A673 (cell line): ENCODE measurements around the gene DIP2A. TPM values are rescaled to one million over a fixed set of nuclear protein-coding genes. Genes with fewer than 3 reads are reported as not detected.

Experiments
- BruUV-seq: library from RNA; stranded (reverse); fragments of 400-500 nt; replicated peaks from 2 replicates; lab custom pipeline; 2021; lab: Mats Ljungman, UMichigan
- CTCF ChIA-PET: fragments of 300-600 bp; sonication (Branson Sonifier 250); formaldehyde crosslinking; loops from one replicate; lab custom pipeline; 2022; ENCODE audit warnings: antibody characterized with exemption; lab: Charles Lee
- POLR2A ChIA-PET: fragments of 300-600 bp; sonication (Branson Sonifier 250); formaldehyde crosslinking; loops from one replicate; lab custom pipeline; 2022; ENCODE audit warnings: antibody characterized with exemption; ENCODE audit not compliant: low non-redundant PET; lab: Charles Lee
- DNase-seq: peaks from one replicate; pipeline ENCODE4 v3.0.0-alpha.2; 2015; ENCODE audit warnings: low spot score
- H3K27ac ChIP-seq: fragments of 200-600 bp; sonication (generic); 2 replicates; pipeline ENCODE4 v1.5.1; 2016; ENCODE audit warnings: mixed run types, low read depth, mild to moderate bottlenecking, mixed read lengths, antibody characterized with exemption, low read length; ENCODE audit not compliant: poor library complexity, severe bottlenecking
- H3K27me3 ChIP-seq: fragments of 200-600 bp; sonication (generic); replicated peaks from 2 replicates; pipeline ENCODE4 v1.6.1; 2017; ENCODE audit warnings: mixed run types, low read depth, mild to moderate bottlenecking, mixed read lengths, antibody characterized with exemption, low read length; ENCODE audit not compliant: insufficient read depth, poor library complexity
- H3K36me3 ChIP-seq: fragments of 200-600 bp; sonication (generic); 2 replicates; pipeline ENCODE4 v1.6.1; 2016; ENCODE audit warnings: mixed run types, mild to moderate bottlenecking, mixed read lengths, antibody characterized with exemption, low read length; ENCODE audit not compliant: insufficient read depth, poor library complexity, severe bottlenecking
- H3K4me1 ChIP-seq: fragments of 200-600 bp; sonication (generic); 2 replicates; pipeline ENCODE4 v1.6.1; 2017; ENCODE audit warnings: mixed run types, mild to moderate bottlenecking, mixed read lengths, antibody characterized with exemption, low read length; ENCODE audit not compliant: insufficient read depth, poor library complexity, severe bottlenecking
- H3K4me3 ChIP-seq: fragments of 200-600 bp; sonication (generic); 2 replicates; pipeline ENCODE4 v1.5.1; 2016; ENCODE audit warnings: low read depth, mixed run types, mild to moderate bottlenecking, mixed read lengths, low read length; ENCODE audit not compliant: poor library complexity, severe bottlenecking
- H3K9me3 ChIP-seq: fragments of 200-600 bp; sonication (generic); 2 replicates; pipeline ENCODE4 v1.6.1; 2016; ENCODE audit warnings: mixed run types, low read depth, mild to moderate bottlenecking, mixed read lengths, antibody characterized with exemption, low read length; ENCODE audit not compliant: poor library complexity, severe bottlenecking
- EZH2 ChIP-seq: fragments of 200-600 bp; sonication (generic); IDR thresholded peaks from 2 replicates; pipeline ENCODE4 v1.6.1; 2017; ENCODE audit warnings: borderline replicate concordance, low read depth, mild to moderate bottlenecking, mixed read lengths, antibody characterized with exemption, low read length; ENCODE audit not compliant: poor library complexity, severe bottlenecking
- intact Hi-C: fragments of 100-400 bp; cut with micrococcal nuclease; formaldehyde crosslinking; loops from one replicate; pipeline ENCODE4 v1.10.0; 2022; ENCODE audit not compliant: unreplicated experiment
- total RNA-seq: library from RNA; stranded (reverse); gene quantifications from 2 replicates; pipeline ENCODE4 v1.2.3, GENCODE V29; 2021
- TF ChIP-seq, protein P1 (sequence below): fragments of 300-800, 200-600 bp; sonication (generic); conservative IDR thresholded peaks from 2 replicates; pipeline ENCODE4 v1.5.1; 2017; ENCODE audit warnings: low read depth, mild to moderate bottlenecking, antibody characterized with exemption, low read length, moderate library complexity, mixed read lengths

Gene DIP2A
- total RNA-seq, 1 experiment from 2014 or later = 37.3 TPM

DNA sequence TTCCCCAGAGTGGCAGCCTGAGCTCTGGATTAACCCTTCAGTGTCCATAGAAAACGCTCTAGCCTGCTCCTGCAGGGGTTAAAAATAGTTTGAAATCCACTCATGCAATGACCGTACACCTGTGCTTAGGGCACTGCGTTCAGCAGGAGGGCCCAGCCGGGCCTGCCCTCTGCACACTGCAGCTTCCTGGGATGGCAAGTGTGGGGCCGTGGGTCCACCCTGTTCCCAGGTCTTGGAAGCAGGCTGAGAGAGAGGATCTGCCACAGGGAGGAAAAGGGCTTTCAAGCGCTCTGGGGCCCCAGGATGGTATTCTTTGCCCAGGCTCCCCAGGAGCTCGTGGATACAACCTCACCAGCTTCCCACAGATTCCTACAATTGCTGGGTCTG lies 147.7 kb downstream of the DIP2A start:
- POLR2A ChIA-PET = no interaction called here
- BruUV-seq = no TSS peak
- intact Hi-C loops = no loop called here
- no peak overlapping the region for H3K27ac ChIP-seq
- H3K27me3 ChIP-seq = no peaks in the 10 kb centered on the region
- H3K9me3 ChIP-seq = no peaks in the 10 kb centered on the region
- no peak for DNase-seq
- CTCF ChIA-PET = no interaction called here
- no peaks in the 10 kb centered on the region for H3K36me3 ChIP-seq
- no peak overlapping the region for H3K4me3 ChIP-seq
- TF ChIP-seq EZH2 = no peak
- TF ChIP-seq, protein P1, sequence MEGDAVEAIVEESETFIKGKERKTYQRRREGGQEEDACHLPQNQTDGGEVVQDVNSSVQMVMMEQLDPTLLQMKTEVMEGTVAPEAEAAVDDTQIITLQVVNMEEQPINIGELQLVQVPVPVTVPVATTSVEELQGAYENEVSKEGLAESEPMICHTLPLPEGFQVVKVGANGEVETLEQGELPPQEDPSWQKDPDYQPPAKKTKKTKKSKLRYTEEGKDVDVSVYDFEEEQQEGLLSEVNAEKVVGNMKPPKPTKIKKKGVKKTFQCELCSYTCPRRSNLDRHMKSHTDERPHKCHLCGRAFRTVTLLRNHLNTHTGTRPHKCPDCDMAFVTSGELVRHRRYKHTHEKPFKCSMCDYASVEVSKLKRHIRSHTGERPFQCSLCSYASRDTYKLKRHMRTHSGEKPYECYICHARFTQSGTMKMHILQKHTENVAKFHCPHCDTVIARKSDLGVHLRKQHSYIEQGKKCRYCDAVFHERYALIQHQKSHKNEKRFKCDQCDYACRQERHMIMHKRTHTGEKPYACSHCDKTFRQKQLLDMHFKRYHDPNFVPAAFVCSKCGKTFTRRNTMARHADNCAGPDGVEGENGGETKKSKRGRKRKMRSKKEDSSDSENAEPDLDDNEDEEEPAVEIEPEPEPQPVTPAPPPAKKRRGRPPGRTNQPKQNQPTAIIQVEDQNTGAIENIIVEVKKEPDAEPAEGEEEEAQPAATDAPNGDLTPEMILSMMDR = no peak
- peaks cover 8% of the 10 kb centered on the region for H3K4me1 ChIP-seq

DNA sequence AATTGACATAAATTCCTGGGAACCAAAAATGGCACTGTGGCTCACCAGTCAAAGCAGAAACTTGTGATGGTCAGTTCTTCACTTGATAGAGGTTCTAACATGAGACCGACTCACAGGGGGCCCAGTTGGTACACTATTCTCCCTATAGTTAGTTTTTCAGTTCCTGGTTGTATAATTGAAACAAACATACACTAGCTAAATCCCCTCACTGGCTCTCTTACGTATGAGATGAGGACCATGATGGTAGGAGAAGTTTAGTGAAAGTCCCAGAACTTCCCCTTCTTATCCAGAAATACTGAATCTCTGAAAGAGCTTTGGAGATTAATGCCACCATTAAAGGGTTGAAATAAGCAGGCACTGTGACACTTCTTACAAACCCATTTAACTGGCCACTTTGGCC lies 148.9 kb downstream of the DIP2A start:
- DNase-seq = no peak
- BruUV-seq = no TSS peak
- Histone ChIP-seq H3K36me3 (no peaks in the 10 kb centered on the region), H3K4me3 (no peak overlapping the region), H3K27ac (no peak overlapping the region), H3K4me1 (peaks cover 8% of the 10 kb centered on the region), H3K27me3 (no peaks in the 10 kb centered on the region), H3K9me3 (no peaks in the 10 kb centered on the region)
- TF ChIP-seq EZH2 = no peak
- TF ChIP-seq, protein P1 = no peak
- POLR2A ChIA-PET = no interaction called here
- intact Hi-C loops = no loop called here
- CTCF ChIA-PET = no interaction called here

DNA sequence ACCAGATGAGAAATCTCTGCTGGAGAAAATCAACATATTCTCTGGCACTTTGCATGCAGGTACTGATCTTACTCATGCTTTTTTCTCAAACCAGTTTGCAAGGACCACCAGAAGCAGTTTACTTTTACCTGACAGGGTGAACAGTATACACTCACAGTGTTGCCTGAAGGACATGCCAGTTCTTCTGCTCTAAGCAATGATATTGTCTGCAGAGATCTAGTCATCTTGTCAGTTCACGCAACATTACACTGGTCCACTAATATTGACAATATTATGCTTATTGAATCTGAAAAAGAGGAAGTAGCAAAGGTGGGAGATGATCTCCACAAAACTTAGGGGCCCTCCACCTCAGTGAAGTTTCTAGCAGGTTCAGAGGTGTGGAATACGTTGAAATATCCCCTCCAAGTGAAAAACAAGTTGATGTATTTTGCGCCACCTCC lies 150.0 kb downstream of the DIP2A start:
- H3K4me3 ChIP-seq = no peak overlapping the region
- H3K27ac ChIP-seq = no peak overlapping the region
- H3K36me3 ChIP-seq = no peaks in the 10 kb centered on the region
- no peak for DNase-seq
- intact Hi-C loops = no loop called here
- POLR2A ChIA-PET = no interaction called here
- H3K4me1 ChIP-seq = peaks cover 8% of the 10 kb centered on the region
- CTCF ChIA-PET = no interaction called here
- TF ChIP-seq EZH2 = no peak
- TF ChIP-seq, protein P1 = no peak
- BruUV-seq = no TSS peak
- H3K9me3 ChIP-seq = no peaks in the 10 kb centered on the region
- H3K27me3 ChIP-seq = no peaks in the 10 kb centered on the region
